ENCODE results near the gene FOXP1. TPM values are rescaled to one million over a fixed set of nuclear protein-coding genes. Genes with fewer than 3 reads are reported as not detected.

Gene FOXP1
- total RNA-seq, 2 experiments from 2014 or later: 203 to 205 TPM

- Mint-ChIP-seq H3K36me3 (peaks cover 59% of the 10 kb centered on the region), H3K27me3 (no peaks in the 10 kb centered on the region), H3K4me1 (peaks cover 82% of the 10 kb centered on the region), H3K9me3 (peaks cover 1% of the 10 kb centered on the region), H3K27ac (peak overlapping the region; percentile 52), H3K4me3 (no peak overlapping the region)
- DNase-seq: no peak
Measured at GRCh38 chr3:71273453-71273852, 310.1 kb downstream of the FOXP1 start.

- DNase-seq: no peak
- peaks cover 1% of the 10 kb centered on the region for H3K9me3 Mint-ChIP-seq
- H3K36me3 Mint-ChIP-seq: peaks cover 62% of the 10 kb centered on the region
- H3K27ac Mint-ChIP-seq: peak overlapping the region; percentile 49
- no peaks in the 10 kb centered on the region for H3K27me3 Mint-ChIP-seq
- H3K4me1 Mint-ChIP-seq: peaks cover 79% of the 10 kb centered on the region
- no peak overlapping the region for H3K4me3 Mint-ChIP-seq
Measured at GRCh38 chr3:71271596-71271995, 311.9 kb downstream of the FOXP1 start.

- H3K27ac Mint-ChIP-seq: peak overlapping the region; percentile 81
- no peaks in the 10 kb centered on the region for H3K27me3 Mint-ChIP-seq
- H3K4me1 Mint-ChIP-seq: peaks cover 78% of the 10 kb centered on the region
- no peak for DNase-seq
- H3K36me3 Mint-ChIP-seq: peaks cover 65% of the 10 kb centered on the region
- H3K9me3 Mint-ChIP-seq: peaks cover 3% of the 10 kb centered on the region
- peak overlapping the region; percentile 58 for H3K4me3 Mint-ChIP-seq
Measured at GRCh38 chr3:71269906-71270305, 313.6 kb downstream of the FOXP1 start.

DNA sequence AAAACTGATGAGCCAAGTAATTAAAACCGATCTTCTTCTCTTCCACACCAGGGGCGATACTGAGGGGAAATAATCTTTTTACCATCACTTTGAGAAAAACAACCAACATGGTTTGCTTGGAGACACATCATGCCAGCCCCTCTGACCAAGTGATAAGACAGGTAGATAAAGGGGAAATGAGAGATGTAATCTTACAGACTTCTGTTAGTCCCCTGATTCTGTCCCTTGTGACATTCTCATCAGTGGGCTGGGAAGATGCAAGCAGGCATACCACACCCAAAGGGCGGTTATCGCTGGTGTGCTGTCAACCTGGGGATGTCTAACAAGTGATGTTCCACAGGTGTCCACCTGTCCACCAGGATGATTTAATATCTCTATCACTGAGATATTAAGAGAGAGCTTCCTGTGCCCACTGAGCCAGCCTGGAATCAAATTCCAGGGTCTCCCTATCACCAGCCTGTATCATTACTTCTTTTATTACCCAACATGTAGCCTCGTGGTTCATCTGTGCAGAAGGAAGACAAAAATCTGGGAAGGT, 315.0 kb downstream of the FOXP1 start:
- DNase-seq: no peak
- H3K9me3 Mint-ChIP-seq: peaks cover 3% of the 10 kb centered on the region
- H3K27ac Mint-ChIP-seq: peak overlapping the region; percentile 27
- no peak overlapping the region for H3K4me3 Mint-ChIP-seq
- H3K36me3 Mint-ChIP-seq: peaks cover 63% of the 10 kb centered on the region
- no peaks in the 10 kb centered on the region for H3K27me3 Mint-ChIP-seq
- H3K4me1 Mint-ChIP-seq: peaks cover 80% of the 10 kb centered on the region

DNA sequence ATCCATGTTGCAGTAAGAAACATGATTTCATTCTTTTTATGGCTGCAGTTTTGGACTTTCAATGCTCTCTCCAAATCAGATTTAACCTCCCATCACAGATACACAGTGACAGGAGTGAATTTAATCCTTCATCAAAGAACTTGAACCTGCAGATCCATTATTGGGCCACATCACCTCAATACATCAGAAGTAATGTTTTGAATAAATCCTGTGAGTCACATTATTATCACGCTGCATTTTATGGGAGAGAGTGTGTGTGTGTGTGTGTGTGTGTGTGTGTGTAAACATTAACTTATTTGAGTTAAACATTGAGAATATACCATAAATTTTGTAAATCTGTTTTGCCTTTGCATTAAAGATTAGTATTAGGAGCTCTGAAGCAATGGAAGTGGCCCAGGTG, 316.7 kb downstream of the FOXP1 start:
- Mint-ChIP-seq H3K27me3 (no peaks in the 10 kb centered on the region), H3K36me3 (peaks cover 61% of the 10 kb centered on the region), H3K27ac (peak overlapping the region; percentile 56), H3K9me3 (peaks cover 1% of the 10 kb centered on the region), H3K4me1 (peaks cover 82% of the 10 kb centered on the region), H3K4me3 (no peak overlapping the region)
- no peak for DNase-seq

DNA sequence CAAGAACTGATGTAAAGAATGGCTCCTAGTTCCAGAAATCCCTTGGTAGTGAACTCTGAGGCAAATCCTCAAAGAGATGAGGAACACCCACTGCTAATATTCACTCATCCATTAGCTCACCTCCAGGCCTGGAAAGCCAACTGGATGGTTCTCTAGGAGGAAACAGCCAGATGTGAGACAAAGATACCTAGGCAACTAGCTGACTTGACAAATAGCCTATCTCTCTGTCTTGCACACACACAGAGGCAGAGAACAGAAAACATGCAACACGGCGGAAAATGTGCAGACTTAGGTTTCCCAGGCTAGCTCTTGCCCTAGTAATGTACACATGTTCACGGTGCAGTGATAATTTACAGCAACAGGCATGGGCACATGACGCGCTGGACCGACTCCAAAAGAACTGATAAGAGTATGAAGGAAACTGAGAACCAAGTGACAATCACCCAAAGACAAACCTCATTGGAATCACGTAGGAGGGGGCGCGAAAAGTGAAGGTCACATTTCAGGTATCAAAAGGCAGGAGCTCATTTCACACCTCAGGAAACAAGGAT, 318.1 kb downstream of the FOXP1 start:
- H3K9me3 Mint-ChIP-seq: peaks cover 1% of the 10 kb centered on the region
- H3K4me3 Mint-ChIP-seq: peak overlapping the region; percentile 27
- no peak for DNase-seq
- H3K4me1 Mint-ChIP-seq: peaks cover 72% of the 10 kb centered on the region
- peak overlapping the region; percentile 90 for H3K27ac Mint-ChIP-seq
- no peaks in the 10 kb centered on the region for H3K27me3 Mint-ChIP-seq
- H3K36me3 Mint-ChIP-seq: peaks cover 58% of the 10 kb centered on the region

DNA sequence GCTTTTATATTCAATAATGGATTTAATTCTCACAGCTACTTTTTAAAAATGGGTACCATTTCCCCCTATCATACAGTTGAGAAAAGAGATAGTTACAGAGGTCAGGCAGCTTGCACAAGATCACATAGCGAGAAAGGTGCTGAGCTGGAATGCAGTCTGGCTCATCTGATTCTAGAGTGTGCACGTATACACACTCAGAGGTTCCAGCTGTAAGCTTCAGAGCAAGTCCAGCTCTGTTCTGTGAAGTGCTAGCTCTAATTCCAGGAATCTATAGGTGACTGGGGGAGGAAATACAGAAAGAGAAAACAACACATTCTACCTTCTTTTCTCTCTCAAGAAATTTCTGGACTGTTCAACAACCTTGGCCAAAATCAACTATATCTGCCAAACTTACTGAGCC, 318.7 kb downstream of the FOXP1 start:
- peak overlapping the region; percentile 27 for H3K4me3 Mint-ChIP-seq
- peaks cover 56% of the 10 kb centered on the region for H3K36me3 Mint-ChIP-seq
- H3K9me3 Mint-ChIP-seq: peaks cover 1% of the 10 kb centered on the region
- no peak for DNase-seq
- H3K27me3 Mint-ChIP-seq: no peaks in the 10 kb centered on the region
- peaks cover 66% of the 10 kb centered on the region for H3K4me1 Mint-ChIP-seq
- H3K27ac Mint-ChIP-seq: peak overlapping the region; percentile 90

DNA sequence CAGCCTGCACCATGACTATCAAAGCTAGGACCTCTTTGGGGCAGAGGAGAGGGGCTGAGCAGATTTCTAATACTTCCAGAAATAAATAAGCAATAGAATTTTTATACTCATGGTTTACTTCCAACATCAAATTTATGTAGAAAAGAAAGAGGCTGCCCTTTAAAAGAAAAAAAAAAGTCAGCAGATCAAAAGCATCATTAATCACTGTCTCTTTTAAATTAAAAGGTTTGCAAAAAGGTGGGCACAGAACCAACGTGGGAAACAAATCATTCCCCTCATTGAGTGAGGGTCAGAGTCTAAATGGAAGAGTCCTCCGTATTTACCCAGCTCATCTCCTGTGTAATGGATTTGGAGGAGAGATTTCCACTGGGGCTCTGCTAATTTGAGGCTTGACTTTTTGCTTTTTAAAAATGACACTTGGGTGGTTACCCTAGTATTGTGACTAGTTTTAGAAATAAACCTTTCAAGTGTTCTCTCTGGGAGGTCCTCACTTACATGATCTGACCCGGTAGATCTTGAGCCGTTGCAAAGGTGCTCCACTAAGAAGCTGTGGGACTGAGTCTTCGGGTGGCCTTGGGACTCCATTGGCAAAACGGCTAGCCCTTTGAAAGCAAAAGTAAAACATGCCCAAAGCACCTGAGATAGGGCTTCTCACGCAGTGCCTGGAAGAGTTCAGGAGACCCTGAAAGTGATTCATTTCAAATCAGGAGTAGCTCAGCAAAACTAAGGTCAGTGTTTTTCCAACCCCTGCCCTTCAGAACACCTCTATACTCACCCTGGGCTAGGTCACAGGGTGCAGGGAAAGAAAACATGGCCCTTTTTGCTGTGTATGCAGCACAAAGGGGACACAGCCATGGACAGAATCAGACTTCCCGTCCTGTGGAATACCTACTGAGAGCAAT, 320.9 kb downstream of the FOXP1 start:
- H3K9me3 Mint-ChIP-seq: peaks cover 1% of the 10 kb centered on the region
- peak overlapping the region; percentile 57 for H3K4me3 Mint-ChIP-seq
- H3K27me3 Mint-ChIP-seq: no peaks in the 10 kb centered on the region
- DNase-seq: peak; percentile 18
- peaks cover 69% of the 10 kb centered on the region for H3K36me3 Mint-ChIP-seq
- peaks cover 71% of the 10 kb centered on the region for H3K4me1 Mint-ChIP-seq
- peak overlapping the region; percentile 92 for H3K27ac Mint-ChIP-seq

GRCh38 chr3:71260782-71261181, 322.7 kb downstream of the FOXP1 start:
- Mint-ChIP-seq H3K4me1 (peaks cover 74% of the 10 kb centered on the region), H3K27me3 (no peaks in the 10 kb centered on the region), H3K9me3 (peaks cover under 1% of the 10 kb centered on the region), H3K36me3 (peaks cover 74% of the 10 kb centered on the region), H3K4me3 (no peak overlapping the region), H3K27ac (no peak overlapping the region)
- DNase-seq: no peak

GRCh38 chr3:71258526-71258925, 325.0 kb downstream of the FOXP1 start:
- Mint-ChIP-seq H3K27ac (peak overlapping the region; percentile 86), H3K4me1 (peaks cover 67% of the 10 kb centered on the region), H3K27me3 (no peaks in the 10 kb centered on the region), H3K9me3 (no peaks in the 10 kb centered on the region), H3K36me3 (peaks cover 73% of the 10 kb centered on the region), H3K4me3 (no peak overlapping the region)
- DNase-seq: no peak

DNA sequence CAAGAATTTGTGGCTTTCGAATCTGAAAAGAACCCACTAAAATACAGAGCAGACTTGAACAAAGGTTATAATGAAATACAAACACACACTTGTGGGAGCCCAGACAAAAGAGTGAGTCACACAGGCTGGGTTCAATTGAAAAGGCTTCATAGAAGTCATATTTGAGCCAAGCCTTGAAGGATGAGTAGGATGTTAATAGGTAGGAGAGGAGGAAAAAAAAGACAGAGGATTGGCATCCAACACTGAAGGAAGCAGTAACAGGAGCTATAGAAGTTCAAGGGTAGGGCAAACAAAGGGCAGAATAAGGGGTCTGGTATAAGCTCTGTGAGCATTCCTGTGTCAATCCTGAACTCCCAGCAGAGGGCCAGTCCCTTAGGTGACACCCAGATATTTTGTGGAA, 325.4 kb downstream of the FOXP1 start:
- DNase-seq: no peak
- Mint-ChIP-seq H3K27me3 (no peaks in the 10 kb centered on the region), H3K4me3 (no peak overlapping the region), H3K27ac (peak overlapping the region; percentile 86), H3K4me1 (peaks cover 67% of the 10 kb centered on the region), H3K36me3 (peaks cover 75% of the 10 kb centered on the region), H3K9me3 (no peaks in the 10 kb centered on the region)

GRCh38 chr3:71255498-71255897, 328.0 kb downstream of the FOXP1 start:
- Mint-ChIP-seq H3K36me3 (peaks cover 78% of the 10 kb centered on the region), H3K27me3 (no peaks in the 10 kb centered on the region), H3K4me3 (no peak overlapping the region), H3K4me1 (peaks cover 75% of the 10 kb centered on the region), H3K27ac (peak overlapping the region; percentile 55), H3K9me3 (peaks cover 10% of the 10 kb centered on the region)
- DNase-seq: no peak

- H3K4me3 Mint-ChIP-seq: no peak overlapping the region
- H3K9me3 Mint-ChIP-seq: peaks cover 10% of the 10 kb centered on the region
- peaks cover 78% of the 10 kb centered on the region for H3K4me1 Mint-ChIP-seq
- H3K36me3 Mint-ChIP-seq: peaks cover 73% of the 10 kb centered on the region
- H3K27me3 Mint-ChIP-seq: no peaks in the 10 kb centered on the region
- peak overlapping the region; percentile 75 for H3K27ac Mint-ChIP-seq
- DNase-seq: no peak
Measured at GRCh38 chr3:71254281-71255057, 329.1 kb downstream of the FOXP1 start.

GRCh38 chr3:71253169-71253568, 330.4 kb downstream of the FOXP1 start:
- no peak overlapping the region for H3K4me3 Mint-ChIP-seq
- H3K36me3 Mint-ChIP-seq: peaks cover 74% of the 10 kb centered on the region
- no peaks in the 10 kb centered on the region for H3K27me3 Mint-ChIP-seq
- H3K9me3 Mint-ChIP-seq: peaks cover 10% of the 10 kb centered on the region
- no peak for DNase-seq
- H3K27ac Mint-ChIP-seq: peak overlapping the region; percentile 76
- H3K4me1 Mint-ChIP-seq: peaks cover 75% of the 10 kb centered on the region

GRCh38 chr3:71252466-71252865, 331.1 kb downstream of the FOXP1 start:
- H3K9me3 Mint-ChIP-seq: peaks cover 10% of the 10 kb centered on the region
- H3K36me3 Mint-ChIP-seq: peaks cover 73% of the 10 kb centered on the region
- no peaks in the 10 kb centered on the region for H3K27me3 Mint-ChIP-seq
- H3K4me3 Mint-ChIP-seq: no peak overlapping the region
- peaks cover 73% of the 10 kb centered on the region for H3K4me1 Mint-ChIP-seq
- DNase-seq: no peak
- H3K27ac Mint-ChIP-seq: peak overlapping the region; percentile 76

Data from activated naive CD8-positive, alpha-beta T cell treated with anti-CD3 and anti-CD28 coated beads for 36 hours (primary cell).